NT2/D1 (cell line): ENCODE measurements around the gene RAB40C.

Source experiments
- SUZ12 ChIP-seq: IDR thresholded peaks from 2 replicates; pipeline ENCODE4 v1.6.1; 2011; ENCODE audit not compliant: insufficient read length, insufficient read depth; ENCODE audit errors: extremely low read depth
- YY1 ChIP-seq: IDR thresholded peaks from 2 replicates; pipeline ENCODE4 v1.6.1; 2011; ENCODE audit not compliant: insufficient read length, insufficient read depth

GRCh38 chr16:660132-660458, 70.2 kb downstream of the RAB40C start:
- no peak for TF ChIP-seq YY1
- TF ChIP-seq SUZ12, result no peak
